Left ventricle myocardium inferior (tissue), 1 donor: Measurements from ENCODE around the gene BAG5. TPM values are rescaled to one million over a fixed set of nuclear protein-coding genes. Genes with fewer than 3 reads are reported as not detected.

Experiments used
- DNase-seq: peaks from one replicate; pipeline ENCODE4 v3.0.0-alpha.2; 2020
- H3K27ac ChIP-seq: fragments of 200-600 bp; replicated peaks from 2 replicates; pipeline ENCODE4 v1.8.0; 2021
- H3K27me3 ChIP-seq: fragments of 200-600 bp; 2 replicates; pipeline ENCODE4 v1.8.0; 2021; ENCODE audit warnings: low read depth
- H3K36me3 ChIP-seq: fragments of 200-600 bp; 2 replicates; pipeline ENCODE4 v1.8.0; 2021
- H3K4me1 ChIP-seq: fragments of 200-600 bp; 2 replicates; pipeline ENCODE4 v1.8.0; 2021
- H3K4me3 ChIP-seq: fragments of 200-600 bp; 2 replicates; pipeline ENCODE4 v1.8.0; 2021; ENCODE audit warnings: mild to moderate bottlenecking, moderate library complexity
- H3K9me3 ChIP-seq: fragments of 200-600 bp; replicated peaks from 2 replicates; pipeline ENCODE4 v1.8.0; 2021
- CTCF ChIP-seq: fragments of 200-600 bp; IDR thresholded peaks from 2 replicates; pipeline ENCODE4 v1.8.0; 2021; ENCODE audit warnings: antibody characterized with exemption, mild to moderate bottlenecking, borderline replicate concordance
- intact Hi-C: fragments of 100-400 bp; cut with micrococcal nuclease; formaldehyde crosslinking; loops from one replicate; pipeline ENCODE4 v1.11.0; 2022
- total RNA-seq: library from RNA; stranded (reverse); fragmentation: NEBNext Ultra II Directional; extraction: Animal tissue kit (Norgen Biotek cat#: 25700); gene quantifications from one replicate; pipeline ENCODE4 v1.2.1, GENCODE V29; 2021
- donor health status: DM: no; HTN: yes; CAD: no; lungs with severe emphysema.

Gene BAG5
- total RNA-seq, 1 donor from 2014 or later: 16.7 TPM

GRCh38 chr14:103520657-103521437 lies 41.6 kb downstream of the BAG5 start:
- DNase-seq: peak; percentile 85
- H3K27ac ChIP-seq: peak overlapping the region; percentile 89
- peaks cover 94% of the 10 kb centered on the region for H3K4me1 ChIP-seq

GRCh38 chr14:103520269-103520656 lies 42.2 kb downstream of the BAG5 start:
- Histone ChIP-seq H3K9me3 (no peaks in the 10 kb centered on the region), H3K4me1 (peaks cover 91% of the 10 kb centered on the region), H3K36me3 (no peaks in the 10 kb centered on the region), H3K4me3 (peak overlapping the region; percentile 68), H3K27me3 (no peaks in the 10 kb centered on the region), H3K27ac (peak overlapping the region; percentile 89)
- DNase-seq: no peak
- intact Hi-C loops: no loop called here
- no peak for TF ChIP-seq CTCF

More at GRCh38 chr14:103520657-103521437, 41.6 kb downstream of the BAG5 start:
- Histone ChIP-seq H3K36me3 (no peaks in the 10 kb centered on the region), H3K9me3 (no peaks in the 10 kb centered on the region), H3K4me3 (peak overlapping the region; percentile 68), H3K27me3 (no peaks in the 10 kb centered on the region)
- intact Hi-C loops: no loop called here
- peak; percentile 68 for TF ChIP-seq CTCF

DNA sequence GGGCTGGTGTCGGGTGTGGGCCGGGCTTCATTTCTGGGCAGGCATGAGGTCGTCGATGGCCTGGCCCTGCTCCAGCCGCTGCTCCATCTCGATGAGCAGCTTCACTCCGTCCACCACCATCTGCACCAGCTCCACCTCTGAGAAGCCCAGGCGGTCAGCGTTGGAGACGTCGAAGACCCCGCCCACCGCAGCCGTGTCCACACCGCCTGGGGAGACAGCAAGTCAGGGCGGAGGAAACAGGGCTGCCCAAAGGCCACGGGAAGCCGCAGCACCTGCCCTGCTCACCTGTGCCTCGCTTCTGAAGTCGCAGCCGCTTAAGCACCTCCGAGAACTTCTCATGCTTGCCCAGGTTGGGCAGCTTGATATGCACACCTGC lies 42.6 kb downstream of the BAG5 start:
- DNase-seq: peak; percentile 40
- Histone ChIP-seq H3K4me3 (no peak overlapping the region), H3K36me3 (no peaks in the 10 kb centered on the region), H3K27ac (peak overlapping the region; percentile 89), H3K27me3 (no peaks in the 10 kb centered on the region), H3K9me3 (no peaks in the 10 kb centered on the region), H3K4me1 (peaks cover 91% of the 10 kb centered on the region)
- no peak for TF ChIP-seq CTCF
- intact Hi-C loops: loop anchor here (2.0 kb wide), 1 partner anchor 27 kb away; no protein-coding TSS in a partner anchor

GRCh38 chr14:103519043-103519836 lies 43.2 kb downstream of the BAG5 start:
- TF ChIP-seq CTCF: no peak
- Histone ChIP-seq H3K9me3 (no peaks in the 10 kb centered on the region), H3K27me3 (no peaks in the 10 kb centered on the region), H3K4me3 (no peak overlapping the region), H3K4me1 (peaks cover 86% of the 10 kb centered on the region), H3K36me3 (no peaks in the 10 kb centered on the region), H3K27ac (peak overlapping the region; percentile 89)
- DNase-seq: peak; percentile 19
- intact Hi-C loops: loop anchor here (2.0 kb wide), 1 partner anchor 28 kb away; no protein-coding TSS in a partner anchor

DNA sequence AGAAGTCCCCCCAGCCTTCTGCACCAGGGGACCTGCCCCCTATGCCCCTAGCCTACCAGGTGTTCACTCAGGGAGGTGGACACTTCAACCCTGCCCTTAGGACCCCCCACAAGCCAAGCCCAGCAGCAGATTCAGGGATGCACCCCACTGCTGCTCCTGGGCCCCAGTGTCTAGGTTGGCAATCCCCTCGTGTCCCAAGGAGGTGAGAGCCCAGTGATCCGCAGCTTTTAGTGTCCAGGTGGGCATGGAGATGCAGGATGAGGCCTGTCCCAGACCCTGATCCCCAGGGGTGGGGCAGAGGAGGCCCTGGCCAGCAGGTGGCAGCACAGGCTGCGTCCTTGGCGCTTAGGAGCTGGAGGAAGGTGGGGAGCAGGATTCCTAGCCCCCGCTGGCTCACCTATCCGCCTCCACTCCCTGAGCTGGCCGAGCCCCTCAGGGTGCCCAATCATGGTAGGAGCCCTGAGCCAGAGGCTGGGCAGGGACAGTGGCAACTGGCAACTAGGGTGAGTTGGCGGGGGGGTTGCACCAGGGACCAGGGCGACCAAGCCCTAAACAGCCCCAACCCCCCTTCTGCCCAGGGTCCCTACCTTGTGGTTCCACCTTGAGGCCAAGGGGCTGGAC lies 43.9 kb downstream of the BAG5 start:
- H3K27ac ChIP-seq: peak overlapping the region; percentile 89
- H3K9me3 ChIP-seq: no peaks in the 10 kb centered on the region
- intact Hi-C loops: loop anchor here (2.0 kb wide), 1 partner anchor 28 kb away; no protein-coding TSS in a partner anchor
- H3K4me1 ChIP-seq: peaks cover 88% of the 10 kb centered on the region
- H3K36me3 ChIP-seq: no peaks in the 10 kb centered on the region
- H3K27me3 ChIP-seq: no peaks in the 10 kb centered on the region
- peak; percentile 95 for TF ChIP-seq CTCF
- peak; percentile 66 for DNase-seq
- H3K4me3 ChIP-seq: no peak overlapping the region
